H7 (cell line): ENCODE measurements around the gene ZNF3. TPM values are rescaled to one million over a fixed set of nuclear protein-coding genes. Genes with fewer than 3 reads are reported as not detected.

Experiments
- DNase-seq: peaks from one replicate; pipeline ENCODE4 v3.0.0; 2012
- H3K27me3 ChIP-seq: 2 replicates; pipeline ENCODE4 v1.6.0; 2011; ENCODE audit warnings: mild to moderate bottlenecking, low read length; ENCODE audit not compliant: control insufficient read depth, insufficient read depth
- H3K36me3 ChIP-seq: replicated peaks from 2 replicates; pipeline ENCODE4 v1.5.1; 2011; ENCODE audit warnings: low read length; ENCODE audit not compliant: control insufficient read depth, insufficient read depth
- H3K4me3 ChIP-seq: 2 replicates; pipeline ENCODE4 v1.5.1; 2011; ENCODE audit warnings: low read depth, mild to moderate bottlenecking, control low read depth, low read length, moderate library complexity; ENCODE audit not compliant: insufficient read depth
- total RNA-seq: library from RNA; depleted of rRNA; stranded (reverse); fragments of >200 nt; shearing (Covaris generic); gene quantifications from 2 replicates; pipeline ENCODE4 v1.2.3, GENCODE V29; 2014

Gene ZNF3
- total RNA-seq, 1 experiment from 2014 or later, result 40.8 TPM

GRCh38 chr7:100119072-100119969, 37.8 kb upstream of the ZNF3 start, which contains the start of the genes CNPY4 and TAF6:
CNPY4 (plus strand) TSS chr7:100119634; CDS start chr7:100119745, 111 bp downstream.
TAF6 (minus strand) TSS chr7:100119358; CDS start chr7:100114209, 5,149 bp downstream.
- Histone ChIP-seq H3K36me3 (no peaks in the 10 kb centered on the region; the same call in 1 of the 2 replicates), H3K4me3 (peak within 1 kb of the TSS; percentile 89), H3K27me3 (no peaks in the 10 kb centered on the region)
- peak; percentile 99 for DNase-seq

- Histone ChIP-seq H3K27me3 (no peaks in the 10 kb centered on the region), H3K4me3 (peak overlapping the region; percentile 89), H3K36me3 (peaks cover 3% of the 10 kb centered on the region)
- DNase-seq, result no peak
Measured at GRCh38 chr7:100118388-100119071, 37.0 kb upstream of the ZNF3 start.

- Histone ChIP-seq H3K4me3 (no peak overlapping the region), H3K27me3 (no peaks in the 10 kb centered on the region), H3K36me3 (peaks cover 17% of the 10 kb centered on the region)
- no peak for DNase-seq
Measured at GRCh38 chr7:100115026-100115425, 33.5 kb upstream of the ZNF3 start.

- no peak overlapping the region for H3K4me3 ChIP-seq
- DNase-seq, result peak; percentile 64
- H3K27me3 ChIP-seq, result no peaks in the 10 kb centered on the region
- peaks cover 35% of the 10 kb centered on the region for H3K36me3 ChIP-seq
Measured at GRCh38 chr7:100111914-100112313, 30.4 kb upstream of the ZNF3 start.

- peaks cover 36% of the 10 kb centered on the region for H3K36me3 ChIP-seq
- H3K4me3 ChIP-seq, result no peak overlapping the region
- H3K27me3 ChIP-seq, result no peaks in the 10 kb centered on the region
- no peak for DNase-seq
Measured at GRCh38 chr7:100111156-100111555, 29.6 kb upstream of the ZNF3 start.

GRCh38 chr7:100109521-100110163, 28.1 kb upstream of the ZNF3 start:
- peaks cover 41% of the 10 kb centered on the region for H3K36me3 ChIP-seq
- no peaks in the 10 kb centered on the region for H3K27me3 ChIP-seq
- no peak for DNase-seq
- H3K4me3 ChIP-seq, result no peak overlapping the region

- Histone ChIP-seq H3K36me3 (peaks cover 35% of the 10 kb centered on the region), H3K4me3 (no peak overlapping the region), H3K27me3 (no peaks in the 10 kb centered on the region)
- no peak for DNase-seq
Measured at GRCh38 chr7:100107890-100108289, 26.4 kb upstream of the ZNF3 start.

- peak; percentile 49 for DNase-seq
- Histone ChIP-seq H3K36me3 (peaks cover 32% of the 10 kb centered on the region), H3K27me3 (no peaks in the 10 kb centered on the region), H3K4me3 (no peak overlapping the region)
Measured at GRCh38 chr7:100107125-100107737, 25.7 kb upstream of the ZNF3 start.

GRCh38 chr7:100106633-100107032, 25.1 kb upstream of the ZNF3 start:
- H3K27me3 ChIP-seq, result no peaks in the 10 kb centered on the region
- DNase-seq, result peak; percentile 25
- no peak overlapping the region for H3K4me3 ChIP-seq
- peaks cover 29% of the 10 kb centered on the region for H3K36me3 ChIP-seq

- peaks cover 24% of the 10 kb centered on the region for H3K36me3 ChIP-seq
- H3K27me3 ChIP-seq, result no peaks in the 10 kb centered on the region
- no peak for DNase-seq
- H3K4me3 ChIP-seq, result no peak overlapping the region
Measured at GRCh38 chr7:100105534-100105933, 24.0 kb upstream of the ZNF3 start.

GRCh38 chr7:100102950-100103840, 21.7 kb upstream of the ZNF3 start:
- Histone ChIP-seq H3K27me3 (no peaks in the 10 kb centered on the region), H3K4me3 (no peak overlapping the region), H3K36me3 (peaks cover 30% of the 10 kb centered on the region)
- DNase-seq, result no peak

GRCh38 chr7:100101016-100101862, 19.7 kb upstream of the ZNF3 start, which contains the start of the genes AP4M1 and MCM7:
AP4M1 (plus strand) TSS chr7:100101643; CDS start chr7:100101715, 72 bp downstream.
MCM7 (minus strand) TSS chr7:100101397; CDS start chr7:100101294, 103 bp downstream.
- Histone ChIP-seq H3K27me3 (no peaks in the 10 kb centered on the region), H3K4me3 (peak within 1 kb of the TSS; percentile 99), H3K36me3 (peaks cover 36% of the 10 kb centered on the region)
- DNase-seq, result peak; percentile 100
